Activated CD8-positive, alpha-beta memory T cell treated with anti-CD3 and anti-CD28 coated beads for 48 hours (primary cell): ENCODE results near the gene SEPHS2.
"Not testable (repeated sequence)": the region's sequence is repeated elsewhere in the genome, so short reads cannot be mapped to it uniquely, and the experiment has no call there.

Experiments
- DNase-seq, 3 experiments: peaks; one replicate each; pipeline ENCODE4 v3.0.0-alpha.2; 2020; ENCODE audit warnings: low read depth in 2 of 3, low spot score in 2 of 3

Gene SEPHS2

GRCh38 chr16:30399435-30400186 lies 46.1 kb downstream of the SEPHS2 start:
- DNase-seq: no peak

GRCh38 chr16:30398661-30399434 lies 46.8 kb downstream of the SEPHS2 start:
- DNase-seq: no peak

GRCh38 chr16:30397776-30398660 lies 47.7 kb downstream of the SEPHS2 start:
- DNase-seq: no peak

- no peak for DNase-seq
These were observed 48.6 kb downstream of the SEPHS2 start for GRCh38 chr16:30397056-30397455.

GRCh38 chr16:30396627-30397026 lies 49.0 kb downstream of the SEPHS2 start:
- DNase-seq: not testable (repeated sequence)

- no peak for DNase-seq
These were observed 49.6 kb downstream of the SEPHS2 start for GRCh38 chr16:30395992-30396585.

- DNase-seq: peak in 1 of 3 experiments; percentile 45
These were observed 50.3 kb downstream of the SEPHS2 start, which contains the start of gene ZNF48 for GRCh38 chr16:30395155-30395991. TSS of gene ZNF48 (plus strand) at chr16:30395420. CDS start at chr16:30395795, 375 bp downstream.

- no peak for DNase-seq
These were observed 51.0 kb downstream of the SEPHS2 start for GRCh38 chr16:30394592-30395154.
